ENCODE measurements around the gene CRTC2.
A peak's percentile ranks its signal among the peaks of the same experiment; 100 is the strongest.
"Not testable (repeated sequence)": the region's sequence is repeated elsewhere in the genome, so short reads cannot be mapped to it uniquely, and the experiment has no call there.

Gene CRTC2

GRCh38 chr1:153984123-153984894, 25.9 kb upstream of the CRTC2 start:
- H3K9me3 ChIP-seq (ENCODE audit: control extremely low read depth in 1 of 5, control insufficient read depth in 4 of 5, insufficient read depth in 2 of 5, low read depth in 1 of 5, low read length in 4 of 5): no peaks in the 10 kb centered on the region
- POLR2A ChIA-PET: interaction anchor here (0.8 to 1.8 kb wide), 2 partner anchors 18 to 61 kb away, joined by 3 to 7 read pairs; partner anchors contain the start of gene GATAD2B
- WGBS (ENCODE audit: insufficient coverage): 85% methylated on average over 4 of the region's 6 CpGs
- peaks cover 14 to 27% (median 23%) of the 10 kb centered on the region in 4 experiments for H3K4me1 ChIP-seq (ENCODE audit: control extremely low read depth in 1 of 4, control insufficient read depth in 4 of 4, insufficient read depth in 4 of 4, low read length in 3 of 4)
- peaks cover 0 to 9% (median 5%) of the 10 kb centered on the region in 4 experiments for H3K36me3 ChIP-seq (ENCODE audit: control insufficient read depth in 4 of 4, insufficient read depth in 4 of 4, low read length in 3 of 4)
- H3K27ac ChIP-seq (ENCODE audit: insufficient read depth in 1 of 2, low read depth in 1 of 2, low read length in 2 of 2, poor library complexity in 1 of 2, severe bottlenecking in 2 of 2): no peak overlapping the region
- H3K4me3 ChIP-seq (ENCODE audit: control insufficient read depth in 1 of 7, extremely low read depth in 1 of 7, insufficient read depth in 4 of 7, low read depth in 2 of 7, low read length in 6 of 7): no peak overlapping the region
- DNase-seq: peak in 2 of 3 donors; percentile 43 to 57
- CTCF ChIA-PET: interaction anchor here (1.0 to 6.3 kb wide), 9 partner anchors 10 to 187 kb away, joined by 3 to 65 read pairs (median 8); partner anchors contain the start of genes CREB3L4, DENND4B and JTB
- no peaks in the 10 kb centered on the region for H3K27me3 ChIP-seq (replicated peaks in 2 of 5; ENCODE audit: control insufficient read depth in 4 of 5, insufficient read depth in 5 of 5, low read length in 4 of 5)

GRCh38 chr1:153981735-153982134, 23.3 kb upstream of the CRTC2 start:
- peaks cover 18 to 41% (median 30%) of the 10 kb centered on the region in 4 experiments for H3K4me1 ChIP-seq (ENCODE audit: control extremely low read depth in 1 of 4, control insufficient read depth in 4 of 4, insufficient read depth in 4 of 4, low read length in 3 of 4)
- DNase-seq; H3K27ac ChIP-seq (ENCODE audit: insufficient read depth in 1 of 2, low read depth in 1 of 2, low read length in 2 of 2, poor library complexity in 1 of 2, severe bottlenecking in 2 of 2); H3K4me3 ChIP-seq (ENCODE audit: control insufficient read depth in 1 of 7, extremely low read depth in 1 of 7, insufficient read depth in 4 of 7, low read depth in 2 of 7, low read length in 6 of 7); CTCF ChIA-PET; H3K9me3 ChIP-seq (ENCODE audit: control extremely low read depth in 1 of 5, control insufficient read depth in 4 of 5, insufficient read depth in 2 of 5, low read depth in 1 of 5, low read length in 4 of 5); POLR2A ChIA-PET; H3K27me3 ChIP-seq (replicated peaks in 2 of 5; ENCODE audit: control insufficient read depth in 4 of 5, insufficient read depth in 5 of 5, low read length in 4 of 5): not testable (repeated sequence)
- WGBS (ENCODE audit: insufficient coverage): 100% methylated on average over 2 of the region's 2 CpGs
- peaks cover 0 to 12% (median 5%) of the 10 kb centered on the region in 4 experiments for H3K36me3 ChIP-seq (ENCODE audit: control insufficient read depth in 4 of 4, insufficient read depth in 4 of 4, low read length in 3 of 4)

GRCh38 chr1:153979091-153979490, 20.7 kb upstream of the CRTC2 start:
- H3K36me3 ChIP-seq (ENCODE audit: control insufficient read depth in 4 of 4, insufficient read depth in 4 of 4, low read length in 3 of 4): peaks cover 6 to 19% (median 17%) of the 10 kb centered on the region in 4 experiments

GRCh38 chr1:153978274-153978909, 20.0 kb upstream of the CRTC2 start:
- CTCF ChIA-PET: interaction anchor here (0.6 to 9.1 kb wide), 11 partner anchors 8 to 245 kb away, joined by 3 to 65 read pairs (median 6); partner anchors contain the start of genes CREB3L4, DENND4B, RAB13 and SLC39A1
- Histone ChIP-seq H3K4me1 (ENCODE audit: control extremely low read depth in 1 of 4, control insufficient read depth in 4 of 4, insufficient read depth in 4 of 4, low read length in 3 of 4) (peaks cover 4 to 32% (median 20%) of the 10 kb centered on the region in 4 experiments), H3K36me3 (ENCODE audit: control insufficient read depth in 4 of 4, insufficient read depth in 4 of 4, low read length in 3 of 4) (peaks cover 11 to 26% (median 23%) of the 10 kb centered on the region in 4 experiments), H3K27ac (ENCODE audit: insufficient read depth in 1 of 2, low read depth in 1 of 2, low read length in 2 of 2, poor library complexity in 1 of 2, severe bottlenecking in 2 of 2) (peak overlapping the region in 1 of 2 experiments; percentile 93), H3K27me3 (replicated peaks in 2 of 5; ENCODE audit: control insufficient read depth in 4 of 5, insufficient read depth in 5 of 5, low read length in 4 of 5) (no peaks in the 10 kb centered on the region), H3K9me3 (ENCODE audit: control extremely low read depth in 1 of 5, control insufficient read depth in 4 of 5, insufficient read depth in 2 of 5, low read depth in 1 of 5, low read length in 4 of 5) (no peaks in the 10 kb centered on the region), H3K4me3 (ENCODE audit: control insufficient read depth in 1 of 7, extremely low read depth in 1 of 7, insufficient read depth in 4 of 7, low read depth in 2 of 7, low read length in 6 of 7) (peak overlapping the region in 6 of 7 experiments; percentile 80 to 98 (median 90))
- POLR2A ChIA-PET: interaction anchor here (0.6 to 2.7 kb wide), 4 partner anchors 11 to 238 kb away, joined by 3 to 25 read pairs (median 9); partner anchors contain the start of genes CREB3L4, DENND4B and RPS27
- 84% methylated on average over 6 of the region's 9 CpGs for WGBS (ENCODE audit: insufficient coverage)
- DNase-seq: no peak

More at GRCh38 chr1:153979091-153979490, 20.7 kb upstream of the CRTC2 start:
- not testable (repeated sequence) for H3K9me3 ChIP-seq (ENCODE audit: control extremely low read depth in 1 of 5, control insufficient read depth in 4 of 5, insufficient read depth in 2 of 5, low read depth in 1 of 5, low read length in 4 of 5); H3K27me3 ChIP-seq (replicated peaks in 2 of 5; ENCODE audit: control insufficient read depth in 4 of 5, insufficient read depth in 5 of 5, low read length in 4 of 5); H3K27ac ChIP-seq (ENCODE audit: insufficient read depth in 1 of 2, low read depth in 1 of 2, low read length in 2 of 2, poor library complexity in 1 of 2, severe bottlenecking in 2 of 2); DNase-seq
- peaks cover 4 to 33% (median 21%) of the 10 kb centered on the region in 4 experiments for H3K4me1 ChIP-seq (ENCODE audit: control extremely low read depth in 1 of 4, control insufficient read depth in 4 of 4, insufficient read depth in 4 of 4, low read length in 3 of 4)
- over 99% methylated on average over 12 of the region's 12 CpGs for WGBS (ENCODE audit: insufficient coverage)
- peak overlapping the region in 1 of 7 experiments; percentile 98 for H3K4me3 ChIP-seq (ENCODE audit: control insufficient read depth in 1 of 7, extremely low read depth in 1 of 7, insufficient read depth in 4 of 7, low read depth in 2 of 7, low read length in 6 of 7)
- CTCF ChIA-PET: interaction anchor here (0.8 to 9.1 kb wide), 5 partner anchors 7 to 182 kb away, joined by 3 to 65 read pairs (median 8); partner anchors contain the start of genes CREB3L4, DENND4B and RAB13
- POLR2A ChIA-PET: interaction anchor here (0.6 to 2.7 kb wide), 2 partner anchors 11 to 237 kb away, joined by 3 to 10 read pairs; partner anchors contain the start of gene RPS27

GRCh38 chr1:153977250-153978240, 19.1 kb upstream of the CRTC2 start, which contains the start of gene JTB:
JTB (minus strand) TSS chr1:153977674; CDS start chr1:153977252, 422 bp downstream.
- H3K4me3 ChIP-seq (ENCODE audit: control insufficient read depth in 1 of 7, extremely low read depth in 1 of 7, insufficient read depth in 4 of 7, low read depth in 2 of 7, low read length in 6 of 7): peak within 1 kb of the TSS; percentile 80 to 98 (median 88)
- H3K27ac ChIP-seq (ENCODE audit: insufficient read depth in 1 of 2, low read depth in 1 of 2, low read length in 2 of 2, poor library complexity in 1 of 2, severe bottlenecking in 2 of 2): peak within 1 kb of the TSS; percentile 75 to 93
- CTCF ChIA-PET: interaction anchor here (0.5 to 9.1 kb wide), 12 partner anchors 9 to 279 kb away, joined by 3 to 65 read pairs (median 5); partner anchors contain the start of genes CREB3L4, DENND4B, RAB13 and SLC39A1
- H3K4me1 ChIP-seq (ENCODE audit: control extremely low read depth in 1 of 4, control insufficient read depth in 4 of 4, insufficient read depth in 4 of 4, low read length in 3 of 4): peaks cover 4 to 35% (median 22%) of the 10 kb centered on the region in 4 experiments
- no peaks in the 10 kb centered on the region for H3K27me3 ChIP-seq (replicated peaks in 2 of 5; ENCODE audit: control insufficient read depth in 4 of 5, insufficient read depth in 5 of 5, low read length in 4 of 5)
- H3K9me3 ChIP-seq (ENCODE audit: control extremely low read depth in 1 of 5, control insufficient read depth in 4 of 5, insufficient read depth in 2 of 5, low read depth in 1 of 5, low read length in 4 of 5): no peaks in the 10 kb centered on the region
- 0% methylated on average over 72 of the region's 75 CpGs for WGBS (ENCODE audit: insufficient coverage)
- peak; percentile 78 to 91 (median 88) for DNase-seq
- H3K36me3 ChIP-seq (ENCODE audit: control insufficient read depth in 4 of 4, insufficient read depth in 4 of 4, low read length in 3 of 4): peaks cover 11 to 32% (median 26%) of the 10 kb centered on the region in 4 experiments
- POLR2A ChIA-PET: interaction anchor here (0.5 to 2.7 kb wide), 7 partner anchors 8 to 1514 kb away, joined by 3 to 25 read pairs (median 6); partner anchors contain the start of genes CREB3L4, DENND4B, RAB13 and RPS27
